Measurements from ENCODE around the gene SLC35G6. TPM values are rescaled to one million over a fixed set of nuclear protein-coding genes. Genes with fewer than 3 reads are reported as not detected.

The SLC35G6 gene
- total RNA-seq, 1 donor, result not detected

DNA sequence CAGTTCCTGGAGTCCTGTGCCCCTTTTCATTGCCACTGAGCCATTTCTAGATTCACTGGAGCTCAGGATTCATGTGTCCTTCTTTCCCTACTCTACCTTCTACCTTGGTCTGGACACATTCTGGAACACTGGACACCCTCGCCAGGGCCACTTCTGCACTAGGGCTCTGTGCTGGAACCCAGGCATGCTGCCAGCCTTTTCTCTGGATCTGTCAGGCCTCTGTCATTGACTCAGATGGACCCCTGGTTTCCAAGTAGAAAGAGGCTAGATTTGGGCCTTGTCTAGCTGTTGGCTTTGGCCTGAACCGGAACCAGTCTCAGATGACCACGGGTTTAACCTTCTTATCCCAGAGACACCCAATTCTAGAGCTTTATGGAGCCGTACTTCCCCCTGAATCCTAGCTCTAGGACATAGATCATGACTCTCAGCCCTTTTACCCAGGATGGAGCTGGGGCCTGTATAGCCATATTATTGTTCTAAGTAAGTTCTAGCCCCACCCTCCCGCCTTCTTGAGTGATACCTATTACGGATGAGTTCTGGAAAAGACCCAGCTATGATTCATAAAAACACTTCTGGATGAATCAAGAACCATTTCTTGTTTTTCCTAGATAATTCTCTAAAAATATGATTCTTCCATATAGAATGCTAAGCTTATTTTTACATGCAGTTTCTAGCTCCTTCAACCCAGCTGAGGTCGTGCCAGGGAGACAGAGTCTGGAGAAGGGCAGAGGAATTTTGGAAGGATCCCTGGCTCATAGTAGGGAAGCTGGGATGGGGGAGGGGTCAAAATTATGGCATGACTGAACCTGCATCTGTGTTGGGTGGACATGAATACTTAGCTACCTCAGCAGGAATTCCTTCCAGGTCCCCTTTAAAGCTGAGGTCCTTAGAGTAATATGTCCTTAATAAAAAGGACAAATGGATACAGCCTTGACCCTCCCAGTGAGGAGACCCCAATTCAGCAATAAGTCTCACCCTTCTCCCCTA, 37.5 kb upstream of the SLC35G6 start:
- peaks cover 72% of the 10 kb centered on the region for H3K27me3 ChIP-seq (ENCODE audit: insufficient read depth, low read length)
- no peaks in the 10 kb centered on the region for H3K9me3 ChIP-seq (ENCODE audit: low read depth, low read length)
- no peak overlapping the region for H3K4me3 ChIP-seq (ENCODE audit: low read length)
- H3K4me1 ChIP-seq (ENCODE audit: insufficient read depth, low read length), result peaks cover 45% of the 10 kb centered on the region

DNA sequence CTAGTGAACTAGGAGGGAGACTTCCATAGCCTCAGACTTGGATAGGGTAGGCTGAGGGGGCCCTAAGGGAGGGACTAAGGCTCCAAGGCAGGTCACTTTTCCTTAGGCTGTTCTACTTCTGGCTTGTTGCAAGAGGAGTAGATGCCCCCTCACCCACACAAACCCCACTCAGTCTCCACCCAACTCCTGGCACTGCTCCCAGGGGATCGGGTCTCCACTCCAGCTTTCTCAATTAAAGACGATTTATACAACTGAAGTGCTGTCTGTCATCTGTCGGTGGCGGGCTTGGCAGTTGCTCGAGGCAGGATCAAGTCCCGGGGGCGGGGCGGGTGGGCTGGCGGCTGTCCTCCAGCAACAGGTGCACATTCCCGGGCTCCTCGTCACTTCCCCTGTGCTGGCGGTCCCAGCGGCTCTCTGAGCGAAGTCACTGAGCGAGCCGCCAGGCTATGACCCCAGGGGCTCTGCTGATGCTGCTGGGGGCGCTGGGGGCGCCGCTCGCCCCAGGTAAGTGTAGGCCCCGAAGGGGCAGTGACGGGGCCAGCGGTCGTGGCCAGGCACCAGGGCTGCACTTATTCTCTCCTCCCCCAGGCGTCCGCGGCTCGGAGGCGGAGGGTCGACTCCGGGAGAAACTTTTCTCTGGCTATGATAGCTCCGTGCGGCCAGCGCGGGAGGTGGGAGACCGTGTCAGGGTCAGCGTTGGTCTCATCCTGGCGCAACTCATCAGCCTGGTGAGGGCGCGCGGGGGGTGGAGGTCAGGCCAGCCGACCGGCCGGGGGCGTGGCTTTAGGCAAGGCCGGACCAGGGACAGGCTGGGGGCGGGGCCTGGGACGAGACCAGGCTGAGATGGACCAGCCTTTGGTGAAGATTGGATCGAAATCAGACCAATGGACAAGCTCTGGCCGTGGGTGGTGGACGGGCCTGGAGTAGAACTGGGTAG, 36.3 kb upstream of the SLC35G6 start, which contains the start of gene CHRNB1:
CHRNB1 (plus strand) TSS at position 380 of the 937 bp plus-strand sequence; CDS start at position 447, 67 bp downstream.
- H3K4me3 ChIP-seq (ENCODE audit: low read length), result no peak within 1 kb of the TSS
- H3K4me1 ChIP-seq (ENCODE audit: insufficient read depth, low read length), result peaks cover 34% of the 10 kb centered on the region
- H3K27me3 ChIP-seq (ENCODE audit: insufficient read depth, low read length), result peaks cover 62% of the 10 kb centered on the region
- H3K9me3 ChIP-seq (ENCODE audit: low read depth, low read length), result no peaks in the 10 kb centered on the region

DNA sequence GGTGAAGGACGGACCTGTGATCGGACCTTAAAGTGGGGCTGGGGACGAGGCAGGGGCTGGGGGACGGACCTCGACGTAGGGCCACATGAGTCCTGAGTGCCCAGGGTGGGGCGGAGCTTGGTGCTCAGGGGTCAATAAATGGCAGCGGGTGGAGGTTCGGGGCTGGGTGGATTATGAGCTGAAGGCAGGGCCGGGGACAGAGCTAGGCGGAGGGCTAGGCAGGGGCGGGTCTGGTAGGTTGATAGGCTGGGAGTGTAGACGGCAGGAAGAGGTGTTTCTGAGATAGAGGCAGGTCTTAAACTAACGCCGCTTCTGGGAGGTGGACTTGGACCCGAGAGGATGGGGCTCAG, 35.7 kb upstream of the SLC35G6 start:
- Histone ChIP-seq H3K9me3 (ENCODE audit: low read depth, low read length) (no peaks in the 10 kb centered on the region), H3K4me3 (ENCODE audit: low read length) (no peak overlapping the region), H3K27me3 (ENCODE audit: insufficient read depth, low read length) (peaks cover 57% of the 10 kb centered on the region), H3K4me1 (ENCODE audit: insufficient read depth, low read length) (peaks cover 27% of the 10 kb centered on the region)

DNA sequence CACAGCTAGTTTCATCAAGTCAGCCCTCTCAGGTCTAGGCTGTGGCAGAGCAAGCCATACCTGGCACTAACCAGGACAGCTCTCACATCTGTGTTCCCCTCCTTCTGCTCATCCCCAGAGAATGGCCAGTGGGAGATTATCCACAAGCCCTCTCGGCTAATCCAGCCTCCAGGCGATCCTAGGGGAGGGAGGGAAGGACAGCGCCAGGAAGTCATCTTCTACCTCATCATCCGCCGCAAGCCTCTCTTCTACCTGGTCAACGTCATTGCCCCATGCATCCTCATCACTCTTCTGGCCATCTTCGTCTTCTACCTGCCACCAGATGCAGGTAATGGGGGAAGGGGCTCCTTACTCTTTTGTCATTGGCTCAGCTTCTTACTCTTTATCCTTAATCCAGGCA, 32.8 kb upstream of the SLC35G6 start:
- Histone ChIP-seq H3K27me3 (ENCODE audit: insufficient read depth, low read length) (peaks cover 39% of the 10 kb centered on the region), H3K4me3 (ENCODE audit: low read length) (no peak overlapping the region), H3K9me3 (ENCODE audit: low read depth, low read length) (no peaks in the 10 kb centered on the region), H3K4me1 (ENCODE audit: insufficient read depth, low read length) (peaks cover 23% of the 10 kb centered on the region)

DNA sequence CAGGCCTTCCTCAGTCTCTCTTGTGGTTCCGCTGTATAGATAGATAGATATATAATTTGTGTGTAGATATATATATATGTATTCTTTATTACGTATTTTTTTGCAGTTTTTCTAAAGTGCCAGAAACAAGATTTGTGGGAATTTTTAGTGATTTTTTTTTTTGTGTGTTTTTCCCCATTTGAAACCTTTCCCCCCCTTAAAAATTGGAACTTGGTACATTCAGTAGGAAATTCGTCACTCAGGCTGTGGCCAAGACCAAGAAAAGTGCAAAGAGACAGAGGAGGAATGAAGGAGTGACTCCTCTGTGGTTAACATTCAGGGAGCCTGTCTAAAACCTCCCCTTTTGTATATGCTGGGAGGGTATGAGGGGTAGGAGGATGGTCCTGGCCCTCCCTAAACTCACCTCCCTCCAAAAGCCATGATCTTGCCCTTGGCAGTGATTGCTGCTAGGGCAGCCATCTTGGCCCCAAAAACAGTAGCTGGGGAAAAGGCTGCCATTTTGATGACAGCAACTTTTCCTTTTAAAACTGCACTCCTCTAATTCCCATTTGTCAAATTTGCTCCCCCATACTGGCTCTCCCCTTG, 21.2 kb upstream of the SLC35G6 start:
- Histone ChIP-seq H3K4me1 (ENCODE audit: insufficient read depth, low read length) (peaks cover 10% of the 10 kb centered on the region), H3K9me3 (ENCODE audit: low read depth, low read length) (no peaks in the 10 kb centered on the region), H3K4me3 (ENCODE audit: low read length) (no peak overlapping the region), H3K27me3 (ENCODE audit: insufficient read depth, low read length) (no peaks in the 10 kb centered on the region)

DNA sequence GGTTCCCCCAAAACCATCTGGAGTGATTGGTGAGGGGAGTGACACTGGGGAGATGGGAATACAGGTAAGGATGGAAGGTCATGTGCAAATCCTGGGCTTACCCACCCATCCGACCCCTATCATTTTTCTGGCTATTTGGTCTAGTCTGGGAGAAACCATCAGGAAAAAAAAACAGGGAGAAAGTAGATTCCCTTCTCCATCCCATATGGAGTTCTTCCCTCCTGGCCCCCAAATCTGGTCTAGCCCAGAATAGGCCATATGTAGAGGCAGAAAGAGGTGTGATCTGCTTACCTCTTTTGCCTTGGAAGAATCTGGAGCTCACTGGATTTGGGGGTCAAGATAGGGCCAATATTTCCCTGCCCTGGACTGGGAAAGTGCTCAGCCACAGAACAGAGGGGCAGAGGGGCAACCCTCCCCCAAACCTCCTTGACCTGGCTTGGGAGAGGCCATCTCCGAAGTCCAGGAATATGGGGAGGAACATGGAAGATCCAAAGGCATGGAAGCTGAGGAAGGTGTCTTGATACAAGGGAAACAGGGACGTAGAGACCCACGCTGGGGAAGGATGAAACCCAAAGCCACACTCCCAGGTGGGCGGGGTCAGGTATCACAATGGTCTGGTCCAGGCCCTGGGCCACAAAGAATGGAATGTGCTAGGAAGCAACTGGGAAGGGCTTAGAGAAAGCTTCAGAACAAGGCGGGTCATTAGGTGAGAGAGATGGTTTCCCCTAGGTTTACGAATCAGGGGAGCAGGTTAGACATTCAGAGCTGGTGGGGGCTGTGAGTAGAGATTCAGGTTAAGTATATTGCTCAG, 20.2 kb upstream of the SLC35G6 start:
- Histone ChIP-seq H3K27me3 (ENCODE audit: insufficient read depth, low read length) (no peaks in the 10 kb centered on the region), H3K9me3 (ENCODE audit: low read depth, low read length) (no peaks in the 10 kb centered on the region), H3K4me1 (ENCODE audit: insufficient read depth, low read length) (peaks cover 8% of the 10 kb centered on the region), H3K4me3 (ENCODE audit: low read length) (no peak overlapping the region)

DNA sequence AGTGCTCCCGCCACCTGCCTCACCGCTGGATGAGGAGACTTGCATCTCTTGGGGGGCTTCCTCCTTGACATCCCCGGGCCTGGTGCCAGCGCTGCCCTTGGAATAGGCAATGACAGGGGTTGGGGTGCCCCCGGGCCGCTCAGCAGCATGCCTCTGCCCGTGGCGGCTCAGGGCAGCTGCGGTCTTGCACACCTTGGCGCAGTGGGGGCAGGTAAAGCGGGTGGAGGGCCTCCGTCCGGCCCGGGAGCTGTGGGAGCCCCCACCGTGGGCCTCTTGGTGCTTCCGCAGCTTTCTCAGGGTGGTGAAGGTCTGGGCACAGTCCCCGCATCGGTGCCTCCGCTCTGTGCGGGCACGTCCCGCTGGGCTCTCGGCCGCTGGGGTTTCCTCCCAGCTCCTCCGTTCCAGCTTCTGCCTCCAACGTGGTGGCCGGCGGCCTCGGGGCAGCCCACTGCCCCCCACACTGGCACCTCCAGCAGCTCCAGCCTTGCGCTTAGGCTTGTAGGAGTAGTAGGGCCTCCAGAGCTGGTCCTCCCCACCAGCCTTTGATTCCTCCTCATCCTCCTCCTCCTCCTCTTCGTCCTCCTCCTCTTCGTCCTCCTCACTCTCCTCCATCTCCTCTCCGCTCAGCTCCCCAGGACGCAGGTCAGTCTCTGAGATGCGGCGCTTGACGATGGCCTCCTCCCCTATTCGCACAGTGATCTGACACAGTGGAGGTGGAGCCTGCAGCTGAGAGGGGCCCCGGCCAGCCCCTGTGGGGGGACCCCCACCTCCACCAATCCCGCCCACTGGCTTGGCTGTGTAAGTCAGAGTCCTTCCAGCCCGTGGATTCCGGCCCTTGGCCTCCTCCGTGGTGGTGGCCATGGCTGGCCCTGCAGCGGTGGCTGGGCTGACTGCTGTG, 18.5 kb upstream of the SLC35G6 start:
- no peaks in the 10 kb centered on the region for H3K27me3 ChIP-seq (ENCODE audit: insufficient read depth, low read length)
- H3K4me3 ChIP-seq (ENCODE audit: low read length), result no peak overlapping the region
- H3K4me1 ChIP-seq (ENCODE audit: insufficient read depth, low read length), result peaks cover 17% of the 10 kb centered on the region
- H3K9me3 ChIP-seq (ENCODE audit: low read depth, low read length), result no peaks in the 10 kb centered on the region

DNA sequence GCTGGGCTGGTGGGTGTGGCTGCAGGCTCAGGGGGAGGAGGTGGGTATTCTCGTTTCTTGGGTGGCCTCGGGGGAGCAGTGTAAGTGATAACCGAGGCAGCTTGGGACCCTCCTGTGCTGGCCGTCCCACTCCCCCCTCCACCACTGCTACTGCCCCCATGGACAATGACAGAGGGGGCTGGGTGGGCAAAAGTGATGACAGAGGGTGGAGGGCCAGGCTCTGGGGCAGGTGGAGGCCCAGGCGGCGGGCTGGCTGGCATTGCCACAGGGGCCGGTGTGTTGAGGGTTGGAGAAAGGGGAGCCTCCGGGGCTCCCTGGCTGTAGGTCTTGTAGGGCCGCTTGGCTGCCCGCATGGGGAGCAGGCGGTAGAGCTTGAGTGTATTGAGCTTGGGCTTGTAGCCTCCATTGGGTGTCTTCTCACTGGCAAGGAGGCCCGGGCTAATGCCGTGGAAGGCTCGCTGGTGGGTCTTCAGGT, 17.8 kb upstream of the SLC35G6 start:
- Histone ChIP-seq H3K27me3 (ENCODE audit: insufficient read depth, low read length) (no peaks in the 10 kb centered on the region), H3K9me3 (ENCODE audit: low read depth, low read length) (no peaks in the 10 kb centered on the region), H3K4me3 (ENCODE audit: low read length) (no peak overlapping the region), H3K4me1 (ENCODE audit: insufficient read depth, low read length) (peaks cover 19% of the 10 kb centered on the region)

DNA sequence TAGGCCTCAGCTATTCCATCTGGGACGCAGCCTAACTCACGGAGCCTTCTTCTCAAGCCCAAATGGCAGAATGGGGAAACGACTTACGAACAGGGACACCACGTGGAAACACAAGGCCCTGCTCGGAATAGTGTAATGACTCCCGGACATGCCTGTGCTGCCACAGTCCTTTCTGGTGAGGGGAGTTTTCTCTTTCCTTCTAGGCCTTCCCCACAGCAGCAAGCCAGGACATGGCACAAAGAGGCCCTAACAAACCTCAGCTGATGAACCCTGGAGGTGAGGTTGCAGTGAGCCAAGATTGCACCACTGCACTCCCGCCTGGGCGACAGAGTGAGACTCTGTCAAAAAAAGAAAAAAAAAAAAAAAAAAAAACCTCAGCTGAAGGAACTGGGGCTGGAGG, 17.2 kb upstream of the SLC35G6 start:
- H3K27me3 ChIP-seq (ENCODE audit: insufficient read depth, low read length), result no peaks in the 10 kb centered on the region
- peaks cover 19% of the 10 kb centered on the region for H3K4me1 ChIP-seq (ENCODE audit: insufficient read depth, low read length)
- no peaks in the 10 kb centered on the region for H3K9me3 ChIP-seq (ENCODE audit: low read depth, low read length)
- H3K4me3 ChIP-seq (ENCODE audit: low read length), result no peak overlapping the region

DNA sequence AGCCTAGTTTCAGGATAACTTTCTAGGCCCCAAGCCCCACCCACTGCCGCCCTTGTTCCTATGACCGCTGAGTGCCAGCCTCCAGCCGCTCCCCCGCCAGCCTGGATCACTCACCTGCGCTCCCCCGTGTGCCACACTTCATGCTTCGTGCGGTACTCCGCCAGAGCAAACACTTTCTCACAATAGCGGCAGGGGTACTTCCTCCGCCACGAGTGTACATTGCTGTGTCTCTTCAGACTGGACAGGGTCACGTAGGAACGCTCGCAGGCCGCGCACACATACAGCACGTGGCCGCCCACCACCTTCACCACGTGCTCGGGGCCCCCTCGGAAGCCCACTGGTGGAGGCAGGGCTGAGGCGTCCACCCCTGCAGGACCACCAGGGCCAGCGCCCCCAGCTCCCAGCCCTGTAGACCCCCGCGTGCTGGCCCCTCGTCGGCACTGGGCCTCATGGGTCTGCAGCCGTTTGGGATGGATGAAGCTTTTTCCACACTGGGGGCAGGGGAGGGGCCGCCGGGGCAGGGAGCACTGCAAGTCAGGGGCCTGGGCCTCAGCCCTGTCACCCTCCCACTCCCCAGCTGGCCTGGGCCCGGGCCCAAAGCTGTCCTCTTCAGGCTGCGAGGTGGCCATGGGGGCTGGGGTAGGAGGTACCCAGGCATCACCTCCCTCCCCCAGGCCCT, 15.5 kb upstream of the SLC35G6 start:
- no peak overlapping the region for H3K4me3 ChIP-seq (ENCODE audit: low read length)
- H3K27me3 ChIP-seq (ENCODE audit: insufficient read depth, low read length), result no peaks in the 10 kb centered on the region
- no peaks in the 10 kb centered on the region for H3K9me3 ChIP-seq (ENCODE audit: low read depth, low read length)
- H3K4me1 ChIP-seq (ENCODE audit: insufficient read depth, low read length), result peaks cover 19% of the 10 kb centered on the region

DNA sequence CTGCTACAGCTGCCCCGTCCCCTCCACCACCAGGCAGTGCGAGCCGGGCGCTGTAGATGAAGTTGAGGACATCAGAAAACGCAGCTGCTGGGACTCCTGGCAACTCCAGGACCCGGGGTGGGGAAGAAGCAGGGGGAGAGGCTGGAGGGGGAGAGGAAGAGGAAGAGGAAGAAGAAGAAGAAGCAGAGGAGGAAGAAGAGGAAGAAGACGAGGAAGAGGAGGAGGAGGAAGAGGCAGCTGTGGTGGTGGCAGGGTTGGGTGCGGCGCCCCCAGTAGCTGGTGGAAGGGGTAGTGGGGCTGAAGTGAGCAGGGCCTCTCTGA, 15.0 kb upstream of the SLC35G6 start:
- H3K4me3 ChIP-seq (ENCODE audit: low read length), result no peak overlapping the region
- H3K27me3 ChIP-seq (ENCODE audit: insufficient read depth, low read length), result no peaks in the 10 kb centered on the region

DNA sequence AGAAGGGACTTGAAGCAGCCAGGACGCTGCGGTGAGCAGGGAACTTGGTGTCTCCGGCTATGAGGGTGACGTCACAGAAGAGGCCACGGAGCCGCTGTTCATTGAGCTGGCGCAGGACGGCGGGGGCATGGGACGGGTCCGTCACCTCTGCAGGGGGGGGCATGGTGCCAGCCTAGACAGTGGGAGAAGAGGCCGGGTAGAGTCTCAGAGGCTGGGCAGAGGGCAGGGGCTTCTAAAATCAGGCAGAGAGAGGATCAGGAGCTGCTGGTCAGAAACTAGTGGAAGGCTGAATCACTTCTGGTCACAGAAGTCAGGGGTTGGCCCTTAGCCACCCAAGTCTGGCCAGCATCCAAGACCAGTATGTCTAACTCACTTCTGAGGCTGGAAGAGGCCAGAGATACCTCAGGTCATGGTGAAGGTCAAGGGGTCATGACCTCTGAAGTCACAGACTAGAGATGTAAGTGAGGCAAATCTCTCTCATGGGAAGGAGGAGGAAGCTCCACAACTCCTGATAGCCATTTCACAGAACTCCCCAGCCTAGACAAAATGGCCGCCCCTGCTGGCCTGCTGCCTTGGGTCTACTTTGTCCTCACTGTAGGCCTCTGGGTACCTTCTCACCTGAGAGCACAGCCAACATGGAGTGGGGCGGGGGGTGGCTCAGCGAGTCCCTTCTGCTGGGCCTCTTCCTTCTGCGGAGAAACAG, 14.5 kb upstream of the SLC35G6 start:
- Histone ChIP-seq H3K9me3 (ENCODE audit: low read depth, low read length) (no peaks in the 10 kb centered on the region), H3K4me1 (ENCODE audit: insufficient read depth, low read length) (peaks cover 20% of the 10 kb centered on the region), H3K4me3 (ENCODE audit: low read length) (no peak overlapping the region), H3K27me3 (ENCODE audit: insufficient read depth, low read length) (no peaks in the 10 kb centered on the region)

More for the DNA sequence above, 15.0 kb upstream of the SLC35G6 start:
- Histone ChIP-seq H3K4me1 (ENCODE audit: insufficient read depth, low read length) (peaks cover 19% of the 10 kb centered on the region), H3K9me3 (ENCODE audit: low read depth, low read length) (no peaks in the 10 kb centered on the region)

All from mononuclear cell (primary cell).